Body of pancreas (tissue), 4 donors: ENCODE results near the gene PLK4.

Experiments
- POLR2A ChIP-seq, 3 donors: fragments of 450-650 bp; IDR thresholded peaks; one replicate each; pipeline ENCODE4 v1.6.1; 2016; ENCODE audit warnings: antibody characterized with exemption in 3 of 3, mild to moderate bottlenecking in 2 of 3
- TF ChIP-seq, protein P1 (sequence below), 7 experiments: fragments of 450-650 bp in 4 of 7; fragments of 200-600 bp in 3 of 7; sonication (generic) in 3 of 7; IDR thresholded peaks; one replicate each; pipeline ENCODE4 v1.5.1; 2016 to 2019; ENCODE audit warnings: antibody characterized with exemption in 7 of 7

GRCh38 chr4:127852661-127853060 lies 28.0 kb upstream of the PLK4 start:
- TF ChIP-seq POLR2A (IDR thresholded peaks at IDR 0.05) = no peak
- TF ChIP-seq, protein P1, sequence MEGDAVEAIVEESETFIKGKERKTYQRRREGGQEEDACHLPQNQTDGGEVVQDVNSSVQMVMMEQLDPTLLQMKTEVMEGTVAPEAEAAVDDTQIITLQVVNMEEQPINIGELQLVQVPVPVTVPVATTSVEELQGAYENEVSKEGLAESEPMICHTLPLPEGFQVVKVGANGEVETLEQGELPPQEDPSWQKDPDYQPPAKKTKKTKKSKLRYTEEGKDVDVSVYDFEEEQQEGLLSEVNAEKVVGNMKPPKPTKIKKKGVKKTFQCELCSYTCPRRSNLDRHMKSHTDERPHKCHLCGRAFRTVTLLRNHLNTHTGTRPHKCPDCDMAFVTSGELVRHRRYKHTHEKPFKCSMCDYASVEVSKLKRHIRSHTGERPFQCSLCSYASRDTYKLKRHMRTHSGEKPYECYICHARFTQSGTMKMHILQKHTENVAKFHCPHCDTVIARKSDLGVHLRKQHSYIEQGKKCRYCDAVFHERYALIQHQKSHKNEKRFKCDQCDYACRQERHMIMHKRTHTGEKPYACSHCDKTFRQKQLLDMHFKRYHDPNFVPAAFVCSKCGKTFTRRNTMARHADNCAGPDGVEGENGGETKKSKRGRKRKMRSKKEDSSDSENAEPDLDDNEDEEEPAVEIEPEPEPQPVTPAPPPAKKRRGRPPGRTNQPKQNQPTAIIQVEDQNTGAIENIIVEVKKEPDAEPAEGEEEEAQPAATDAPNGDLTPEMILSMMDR (IDR thresholded peaks at IDR 0.05) = no peak
